T-cell (primary cell): ENCODE results near the gene DCUN1D2. TPM values are rescaled to one million over a fixed set of nuclear protein-coding genes. Genes with fewer than 3 reads are reported as not detected.

Experiments used
- ATAC-seq, 4 experiments: fragments of 200-7000 bp in 3 of 4; fragments of 150-1000 bp in 1 of 4; cut with Tn5 transposase; replicated peaks in 1 of 4; 1 replicate in 3 of 4; 2 replicates in 1 of 4; pipeline ENCODE4 v1.10.0; 2021; ENCODE audit warnings: moderate library complexity in 3 of 4, mild to moderate bottlenecking in 2 of 4, moderate number of reproducible peaks in 1 of 4
- CTCF ChIA-PET, 2 donors: fragments of 300-600 bp; sonication (Branson Sonifier 250); formaldehyde crosslinking; loops; one replicate each; lab custom pipeline; 2022; ENCODE audit warnings: antibody characterized with exemption in 2 of 2; lab: Charles Lee
- POLR2A ChIA-PET, 2 donors: fragments of 300-600 bp; sonication (Branson Sonifier 250); formaldehyde crosslinking; loops; one replicate each; lab custom pipeline; 2022; ENCODE audit warnings: antibody characterized with exemption in 2 of 2; lab: Charles Lee
- DNase-seq, 35 experiments: peaks; one replicate each; pipeline versions ENCODE4 v3.0.0 to v3.0.0-alpha.2; 2013 to 2023
- H3K27ac ChIP-seq: one replicate; pipeline ENCODE4 v1.5.1; 2013; ENCODE audit warnings: low read length
- H3K27me3 ChIP-seq, 2 experiments: replicated peaks in 1 of 2; 1 replicate in 1 of 2; 2 replicates in 1 of 2; pipeline versions ENCODE4 v1.6.1 to v1.7.0; 2013; ENCODE audit warnings: low read length in 1 of 2, mixed read lengths in 1 of 2; ENCODE audit not compliant: control insufficient read depth in 2 of 2, insufficient read depth in 2 of 2; ENCODE audit errors: extremely low read depth in 1 of 2
- H3K36me3 ChIP-seq, 2 donors: 1 replicate in 1 of 2; 2 replicates in 1 of 2; pipeline versions ENCODE4 v1.6.1 to v1.7.0; 2013; ENCODE audit warnings: low read length in 1 of 2; ENCODE audit not compliant: control insufficient read depth in 2 of 2, insufficient read depth in 1 of 2; ENCODE audit errors: extremely low read depth in 1 of 2
- H3K4me1 ChIP-seq, 2 experiments: 1 replicate in 1 of 2; 2 replicates in 1 of 2; pipeline versions ENCODE4 v1.6.1 to v1.7.0; 2013; ENCODE audit warnings: low read length in 2 of 2, mixed read lengths in 1 of 2; ENCODE audit not compliant: insufficient read depth in 2 of 2, control insufficient read depth in 1 of 2; ENCODE audit errors: extremely low read depth in 1 of 2
- H3K4me3 ChIP-seq, 2 donors: 1 replicate in 1 of 2; 2 replicates in 1 of 2; pipeline versions ENCODE4 v1.5.1 to v1.7.0; 2013; ENCODE audit warnings: mild to moderate bottlenecking in 2 of 2, low read length in 1 of 2, moderate library complexity in 1 of 2; ENCODE audit not compliant: control insufficient read depth in 1 of 2; ENCODE audit errors: extremely low read depth in 1 of 2
- H3K9me3 ChIP-seq: 2 replicates; pipeline ENCODE4 v1.7.0; 2013
- H3K27ac Mint-ChIP-seq, 2 donors: one replicate each; pipeline ENCODE4 v1.8.0; 2020 to 2021; ENCODE audit warnings: mild to moderate bottlenecking in 2 of 2, mixed read lengths in 2 of 2
- H3K27me3 Mint-ChIP-seq, 2 donors: one replicate each; pipeline ENCODE4 v1.8.0; 2021 to 2022; ENCODE audit warnings: mixed read lengths in 2 of 2
- H3K36me3 Mint-ChIP-seq: one replicate; pipeline ENCODE4 v1.8.0; 2021; ENCODE audit warnings: mixed read lengths
- H3K4me1 Mint-ChIP-seq, 3 donors: one replicate each; pipeline ENCODE4 v1.8.0; 2020 to 2022; ENCODE audit warnings: mixed read lengths in 3 of 3, mild to moderate bottlenecking in 1 of 3
- H3K4me3 Mint-ChIP-seq, 3 donors: one replicate each; pipeline ENCODE4 v1.8.0; 2020 to 2022; ENCODE audit warnings: mild to moderate bottlenecking in 3 of 3, mixed read lengths in 3 of 3, moderate library complexity in 3 of 3
- H3K9me3 Mint-ChIP-seq, 3 donors: one replicate each; pipeline ENCODE4 v1.8.0; 2020 to 2022; ENCODE audit warnings: mixed read lengths in 3 of 3
- WGBS: methylation state at CpG from one replicate; pipeline ENCODE4 v1.1.5; 2013; ENCODE audit warnings: missing lambda C conversion rate; ENCODE audit not compliant: insufficient coverage; 5-methylcytosine and 5-hydroxymethylcytosine counted together
- total RNA-seq, 35 experiments: library from RNA in 6 of 35; stranded (reverse) in 6 of 35; fragments of 120-200 nt in 1 of 35; gene quantifications; one replicate each; pipeline versions ENCODE4 v1.2.1 to v1.2.4 and lab custom pipeline; 2013 to 2026

The DCUN1D2 gene
- total RNA-seq, 5 donors from 2014 or later (not counting 1 experiment from before 2014, with no cell fraction given) = 18.7 to 27.7 (median 25.3) TPM

DNA sequence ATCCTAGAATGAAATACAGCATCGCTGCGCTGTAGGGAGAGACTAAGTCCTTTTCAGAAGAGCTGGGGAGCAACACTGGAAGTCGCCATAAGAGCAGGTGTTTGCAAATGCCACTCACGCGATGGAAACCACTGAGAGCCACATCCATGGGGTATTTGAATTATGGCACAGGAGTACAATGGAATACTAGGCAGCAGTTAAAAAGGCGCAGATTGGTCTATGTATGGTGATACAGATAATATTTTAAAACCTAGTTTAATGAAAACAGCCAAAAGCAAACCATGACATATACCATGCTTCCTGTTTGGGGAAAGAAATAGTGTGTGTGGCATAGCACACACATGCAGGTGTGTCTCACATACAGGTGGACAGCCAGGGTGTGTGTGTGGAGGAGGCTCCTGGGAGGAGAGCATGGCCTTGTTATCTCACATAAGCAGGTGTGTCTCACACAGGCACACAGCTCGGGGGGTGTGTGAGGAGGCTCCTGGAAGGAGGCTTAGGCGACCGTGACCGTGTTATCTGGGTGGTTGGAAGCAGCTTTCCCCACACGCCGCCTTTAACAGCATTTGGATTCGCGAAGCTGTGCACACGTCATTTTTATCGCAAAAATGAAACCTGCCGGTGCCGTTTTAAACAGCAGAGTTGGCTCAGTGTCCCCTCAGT, 70.8 kb downstream of the DCUN1D2 start:
- ChIA-PET POLR2A (no interaction called here), CTCF (no interaction called here)
- peaks cover 0 to 25% of the 10 kb centered on the region in 2 experiments for H3K27me3 ChIP-seq
- no peak overlapping the region for H3K27ac ChIP-seq
- H3K36me3 ChIP-seq = no peaks in the 10 kb centered on the region
- no peaks in the 10 kb centered on the region for H3K4me1 ChIP-seq
- no peaks in the 10 kb centered on the region for H3K9me3 ChIP-seq
- no peak overlapping the region for H3K4me3 ChIP-seq
- H3K4me3 Mint-ChIP-seq = no peak overlapping the region
- ATAC-seq (no peak), DNase-seq (no peak)
- peaks cover 8 to 9% of the 10 kb centered on the region in 2 donors for H3K27me3 Mint-ChIP-seq
- H3K27ac Mint-ChIP-seq = no peak overlapping the region
- no peaks in the 10 kb centered on the region for H3K9me3 Mint-ChIP-seq
- H3K36me3 Mint-ChIP-seq = no peaks in the 10 kb centered on the region
- 95% methylated on average over 12 of the region's 18 CpGs for WGBS
- no peaks in the 10 kb centered on the region for H3K4me1 Mint-ChIP-seq

DNA sequence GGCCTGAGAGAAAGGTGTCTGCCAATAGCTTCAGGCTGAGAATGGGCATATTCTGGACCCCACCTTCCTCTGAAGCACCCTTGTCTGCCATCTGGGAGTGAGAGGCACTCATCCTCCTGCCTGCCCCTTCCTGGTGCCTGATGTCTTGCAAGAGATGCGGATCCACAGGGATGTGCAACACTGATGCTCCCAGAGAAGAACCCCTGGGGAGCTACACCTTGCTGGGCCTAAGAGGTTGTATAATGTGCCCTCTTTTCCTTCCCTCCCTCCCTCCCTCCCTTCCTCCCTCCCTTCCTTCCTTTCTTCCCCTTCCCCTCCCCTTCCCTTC, 71.8 kb downstream of the DCUN1D2 start:
- ChIA-PET CTCF (no interaction called here), POLR2A (no interaction called here)
- H3K27ac Mint-ChIP-seq = no peak overlapping the region
- whole genome bisulfite sequencing = no CpG with 5 or more reads among the region's 1 CpG
- H3K9me3 ChIP-seq = no peaks in the 10 kb centered on the region
- H3K36me3 Mint-ChIP-seq = no peaks in the 10 kb centered on the region
- no peaks in the 10 kb centered on the region for H3K9me3 Mint-ChIP-seq
- DNase-seq (no peak), ATAC-seq (no peak)
- peaks cover 0 to 25% of the 10 kb centered on the region in 2 experiments for H3K27me3 ChIP-seq
- no peak overlapping the region for H3K27ac ChIP-seq
- no peaks in the 10 kb centered on the region for H3K4me1 ChIP-seq
- H3K36me3 ChIP-seq = no peaks in the 10 kb centered on the region
- no peaks in the 10 kb centered on the region for H3K4me1 Mint-ChIP-seq
- H3K4me3 Mint-ChIP-seq = no peak overlapping the region
- peaks cover 8 to 9% of the 10 kb centered on the region in 2 donors for H3K27me3 Mint-ChIP-seq
- no peak overlapping the region for H3K4me3 ChIP-seq

DNA sequence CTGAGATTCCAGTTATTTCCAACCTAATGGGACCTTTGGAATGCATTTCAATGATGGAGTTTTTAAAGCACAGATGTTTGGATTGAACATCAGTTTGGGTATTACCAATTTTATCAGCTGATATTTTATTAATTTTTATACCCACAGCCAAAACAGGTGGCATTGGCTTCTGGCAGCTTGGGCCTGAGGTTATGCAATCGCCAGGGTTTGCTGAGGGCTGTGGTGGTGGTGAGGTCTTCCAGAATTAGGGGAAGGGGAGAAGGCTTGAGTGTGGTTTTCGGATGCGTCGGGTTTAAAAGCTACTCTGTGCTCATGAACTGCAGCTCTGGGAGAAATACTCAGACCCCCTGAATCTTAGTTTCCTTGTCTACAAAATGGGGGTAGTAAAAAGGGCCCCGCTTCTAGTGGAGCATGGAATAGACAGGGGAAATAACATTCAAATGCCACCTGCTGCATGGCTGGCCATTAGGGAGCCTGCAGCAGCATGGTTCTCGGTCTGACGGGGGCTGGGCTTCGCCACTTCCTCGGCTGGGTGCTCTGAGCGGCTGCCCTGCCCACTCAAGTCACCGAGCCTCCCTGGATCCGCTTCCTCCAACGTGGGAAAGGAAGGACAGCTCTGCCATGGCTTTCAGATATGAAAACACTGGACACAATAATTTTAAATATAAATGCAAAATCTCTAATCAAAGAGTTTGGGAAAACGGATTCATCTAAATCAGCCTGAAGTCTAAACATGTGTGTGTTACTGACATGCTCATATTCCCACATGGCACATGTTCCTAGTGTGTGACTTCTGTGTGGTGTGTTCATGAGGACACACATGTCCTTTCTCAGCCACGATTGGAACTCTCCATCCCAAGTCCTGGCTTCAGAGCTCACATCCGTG, 72.4 kb downstream of the DCUN1D2 start:
- Mint-ChIP-seq H3K27me3 (peaks cover 8 to 9% of the 10 kb centered on the region in 2 donors), H3K4me1 (no peaks in the 10 kb centered on the region), H3K4me3 (no peak overlapping the region), H3K9me3 (no peaks in the 10 kb centered on the region), H3K36me3 (no peaks in the 10 kb centered on the region), H3K27ac (no peak overlapping the region)
- Histone ChIP-seq H3K27ac (no peak overlapping the region), H3K4me3 (no peak overlapping the region), H3K27me3 (peaks cover 0 to 28% of the 10 kb centered on the region in 2 experiments), H3K4me1 (no peaks in the 10 kb centered on the region), H3K9me3 (no peaks in the 10 kb centered on the region), H3K36me3 (no peaks in the 10 kb centered on the region)
- ChIA-PET CTCF (no interaction called here), POLR2A (no interaction called here)
- WGBS = 79% methylated on average over 8 of the region's 16 CpGs
- ATAC-seq (no peak), DNase-seq (no peak)

DNA sequence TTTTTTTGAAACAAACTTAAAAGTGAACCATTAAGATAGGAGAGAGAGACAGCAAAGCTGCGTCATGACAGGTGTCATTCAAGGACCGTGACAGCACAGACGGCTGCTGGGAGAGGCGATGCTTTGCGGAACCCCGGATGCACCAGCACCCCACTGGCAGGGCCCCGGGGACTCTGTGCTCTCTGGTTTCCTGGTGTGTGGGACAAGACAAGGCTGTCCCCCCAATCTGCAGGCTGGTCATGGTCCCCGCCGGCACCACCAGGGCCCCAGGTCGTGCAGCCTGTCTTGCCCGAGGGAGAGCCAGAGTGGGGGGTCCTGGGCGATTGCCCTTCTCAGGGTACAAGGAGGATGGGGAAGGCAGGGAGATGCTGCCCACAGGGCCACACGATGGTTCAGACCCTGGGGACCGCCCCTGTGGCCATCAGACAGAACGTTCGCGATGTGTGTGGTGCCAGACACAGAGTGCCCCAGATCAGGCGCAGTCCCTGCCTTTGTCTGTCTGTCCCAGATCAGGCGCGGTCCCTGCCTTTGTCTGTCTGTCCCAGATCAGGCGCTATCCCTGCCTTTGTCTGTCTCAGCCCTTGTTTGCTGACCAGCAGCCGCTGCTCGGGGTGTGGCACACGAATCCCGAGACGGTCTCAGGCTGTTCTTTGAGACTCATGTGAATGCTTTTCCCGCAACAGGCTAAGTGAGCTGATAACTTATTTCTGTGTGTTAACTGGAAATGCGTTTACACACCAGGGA, 73.3 kb downstream of the DCUN1D2 start:
- Mint-ChIP-seq H3K4me3 (no peak overlapping the region), H3K36me3 (no peaks in the 10 kb centered on the region), H3K9me3 (no peaks in the 10 kb centered on the region), H3K4me1 (no peaks in the 10 kb centered on the region), H3K27ac (no peak overlapping the region), H3K27me3 (peaks cover 8 to 9% of the 10 kb centered on the region in 2 donors)
- Histone ChIP-seq H3K4me3 (no peak overlapping the region), H3K27me3 (peaks cover 0 to 29% of the 10 kb centered on the region in 2 experiments), H3K27ac (no peak overlapping the region), H3K9me3 (no peaks in the 10 kb centered on the region), H3K4me1 (no peaks in the 10 kb centered on the region), H3K36me3 (no peaks in the 10 kb centered on the region)
- no peak for ATAC-seq
- POLR2A ChIA-PET = no interaction called here
- 88% methylated on average over 22 of the region's 28 CpGs for whole genome bisulfite sequencing
- DNase-seq = no peak
- CTCF ChIA-PET = no interaction called here

DNA sequence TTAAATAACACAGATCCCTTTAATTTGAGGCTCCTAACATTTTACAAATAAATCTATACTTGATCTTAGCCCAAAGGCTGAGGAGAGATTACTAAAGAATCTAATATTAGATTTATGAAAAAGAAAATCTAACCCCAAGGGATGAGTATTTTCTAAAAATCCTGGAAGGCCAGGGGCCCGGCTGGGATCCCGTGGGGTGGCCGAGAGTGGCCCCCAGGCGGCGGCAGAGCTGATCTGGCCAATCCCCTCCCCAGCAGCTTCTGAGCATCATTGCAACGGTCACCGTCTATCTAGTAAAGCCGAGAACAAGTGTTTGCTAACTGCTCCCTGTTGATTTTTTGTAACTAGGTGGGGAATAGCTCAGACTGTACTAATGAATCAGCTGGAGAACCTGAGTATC, 74.7 kb downstream of the DCUN1D2 start:
- peaks cover 0 to 32% of the 10 kb centered on the region in 2 experiments for H3K27me3 ChIP-seq
- H3K36me3 ChIP-seq = no peaks in the 10 kb centered on the region
- Mint-ChIP-seq H3K9me3 (no peaks in the 10 kb centered on the region), H3K4me3 (no peak overlapping the region), H3K36me3 (no peaks in the 10 kb centered on the region), H3K27ac (no peak overlapping the region), H3K27me3 (peaks cover 8 to 9% of the 10 kb centered on the region in 2 donors), H3K4me1 (no peaks in the 10 kb centered on the region)
- CTCF ChIA-PET = no interaction called here
- DNase-seq = no peak
- no peak overlapping the region for H3K4me3 ChIP-seq
- POLR2A ChIA-PET = no interaction called here
- no peak for ATAC-seq
- WGBS = 77% methylated on average over 4 of the region's 8 CpGs
- no peaks in the 10 kb centered on the region for H3K4me1 ChIP-seq
- H3K9me3 ChIP-seq = no peaks in the 10 kb centered on the region
- no peak overlapping the region for H3K27ac ChIP-seq

DNA sequence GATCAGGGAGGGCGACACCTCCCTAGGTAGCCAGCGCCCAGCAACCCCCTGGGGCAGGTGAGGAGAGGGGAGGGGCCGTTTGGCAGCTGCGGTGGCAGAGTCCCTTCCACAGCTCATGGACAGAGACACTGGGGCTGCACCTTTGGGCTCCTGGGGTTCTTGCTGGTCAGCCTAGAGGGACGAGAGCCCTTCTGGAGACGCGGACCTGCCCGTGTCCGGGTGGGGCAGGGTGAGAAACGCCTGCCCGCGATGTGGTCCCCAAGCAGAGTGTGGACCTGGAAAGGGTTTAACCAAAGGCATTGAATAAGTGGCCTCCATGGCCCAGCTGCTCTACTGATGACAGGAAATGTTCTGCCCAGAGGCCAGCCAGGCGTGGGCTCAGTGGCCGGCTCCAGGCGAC, 75.5 kb downstream of the DCUN1D2 start:
- no peak for ATAC-seq
- Histone ChIP-seq H3K4me3 (no peak overlapping the region), H3K36me3 (no peaks in the 10 kb centered on the region), H3K27ac (no peak overlapping the region), H3K9me3 (no peaks in the 10 kb centered on the region), H3K4me1 (no peaks in the 10 kb centered on the region), H3K27me3 (peaks cover 0 to 27% of the 10 kb centered on the region in 2 experiments)
- H3K9me3 Mint-ChIP-seq = no peaks in the 10 kb centered on the region
- no peak for DNase-seq
- no peaks in the 10 kb centered on the region for H3K36me3 Mint-ChIP-seq
- CTCF ChIA-PET = no interaction called here
- no peaks in the 10 kb centered on the region for H3K4me1 Mint-ChIP-seq
- H3K27me3 Mint-ChIP-seq = peaks cover 8 to 9% of the 10 kb centered on the region in 2 donors
- no peak overlapping the region for H3K27ac Mint-ChIP-seq
- H3K4me3 Mint-ChIP-seq = no peak overlapping the region
- POLR2A ChIA-PET = no interaction called here
- WGBS = 92% methylated on average over 13 of the region's 15 CpGs
